ENCODE data around the gene AP2S1.
"Not testable (repeated sequence)": the region's sequence is repeated elsewhere in the genome, so short reads cannot be mapped to it uniquely, and the experiment has no call there.

Gene AP2S1

GRCh38 chr19:46809534-46810272, 40.9 kb downstream of the AP2S1 start:
- no peak overlapping the region for H3K4me2 ChIP-seq (ENCODE audit: low read length)

DNA sequence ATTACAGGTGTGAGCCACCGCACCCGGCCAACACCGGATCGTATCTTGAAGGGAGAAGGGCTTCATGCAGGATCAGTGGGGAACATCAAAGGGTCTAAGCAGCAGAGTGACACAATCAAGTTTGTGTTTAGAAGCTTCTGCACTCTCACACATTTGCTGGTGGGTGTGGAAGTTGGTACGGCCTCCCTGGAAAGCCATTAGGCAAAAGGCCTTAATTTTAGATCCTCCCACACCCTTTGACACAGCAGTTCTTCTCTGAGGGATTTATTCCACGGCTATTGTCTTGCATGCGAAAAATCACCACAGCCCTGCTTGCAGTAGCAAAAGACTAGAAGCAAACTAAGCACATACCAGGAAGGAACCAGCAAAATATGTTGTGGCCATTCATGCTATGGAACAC, 44.0 kb downstream of the AP2S1 start:
- no peaks in the 10 kb centered on the region for H3K27me3 ChIP-seq (ENCODE audit: low read depth, low read length)
- no peak overlapping the region for H3K27ac ChIP-seq (ENCODE audit: low read length)
- no peak for TF ChIP-seq CTCF (IDR thresholded peaks at IDR 0.05; ENCODE audit: low read depth, low read length)
- no peak for TF ChIP-seq EZH2phosphoT487 (IDR thresholded peaks at IDR 0.05; ENCODE audit: low read depth)
- no peak overlapping the region for H3K9ac ChIP-seq (ENCODE audit: low read length)
- no peaks in the 10 kb centered on the region for H4K20me1 ChIP-seq (ENCODE audit: insufficient read depth, low read length)
- no peaks in the 10 kb centered on the region for H3K36me3 ChIP-seq (replicated peaks; ENCODE audit: low read depth, low read length)
- H3K79me2 ChIP-seq (ENCODE audit: low read length), result no peaks in the 10 kb centered on the region
- no peak overlapping the region for H3K4me2 ChIP-seq (ENCODE audit: low read length)
- H3K4me1 ChIP-seq (ENCODE audit: low read length), result 0 out of 2 replicates have a peak, but pooled peaks cover 4% of the 10 kb centered on the region
- H2AFZ ChIP-seq (ENCODE audit: low read depth, low read length), result no peak overlapping the region
- H3K4me3 ChIP-seq (ENCODE audit: low read length), result no peak overlapping the region
- no peaks in the 10 kb centered on the region for H3K9me3 ChIP-seq (ENCODE audit: insufficient read depth, low read length)

More at GRCh38 chr19:46809534-46810272, 40.9 kb downstream of the AP2S1 start:
- Histone ChIP-seq H3K27ac (ENCODE audit: low read length) (no peak overlapping the region), H3K4me1 (ENCODE audit: low read length) (no peaks in the 10 kb centered on the region), H3K9ac (ENCODE audit: low read length) (no peak overlapping the region), H3K27me3 (ENCODE audit: low read depth, low read length) (no peaks in the 10 kb centered on the region), H2AFZ (ENCODE audit: low read depth, low read length) (no peak overlapping the region), H3K36me3 (replicated peaks; ENCODE audit: low read depth, low read length) (no peaks in the 10 kb centered on the region), H3K79me2 (ENCODE audit: low read length) (no peaks in the 10 kb centered on the region), H3K4me3 (ENCODE audit: low read length) (no peak overlapping the region), H4K20me1 (ENCODE audit: insufficient read depth, low read length) (no peaks in the 10 kb centered on the region), H3K9me3 (ENCODE audit: insufficient read depth, low read length) (no peaks in the 10 kb centered on the region)
- TF ChIP-seq CTCF (IDR thresholded peaks at IDR 0.05; ENCODE audit: low read depth, low read length) (no peak), EZH2phosphoT487 (IDR thresholded peaks at IDR 0.05; ENCODE audit: low read depth) (no peak)

DNA sequence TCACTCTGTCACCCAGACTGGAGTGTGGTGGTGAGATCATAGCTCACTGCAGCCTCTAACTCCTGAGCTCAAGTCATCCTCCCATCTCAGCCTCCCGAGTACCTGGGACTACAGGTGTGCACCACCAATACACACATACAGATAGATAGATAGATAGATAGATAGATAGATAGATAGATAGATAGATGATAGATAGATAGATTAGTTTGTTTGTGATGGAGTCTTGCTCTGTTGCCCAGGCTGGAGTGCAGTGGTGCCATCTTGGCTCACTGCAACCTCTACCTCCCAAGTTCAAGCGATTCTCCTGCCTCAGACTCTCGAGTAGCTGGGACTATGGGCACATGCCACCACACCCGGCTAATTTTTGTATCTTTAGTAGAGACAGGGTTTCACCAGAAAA, 46.2 kb downstream of the AP2S1 start:
- H3K9me3 ChIP-seq (ENCODE audit: insufficient read depth, low read length); H2AFZ ChIP-seq (ENCODE audit: low read depth, low read length); H3K4me1 ChIP-seq (ENCODE audit: low read length); H3K36me3 ChIP-seq (replicated peaks; ENCODE audit: low read depth, low read length); H4K20me1 ChIP-seq (ENCODE audit: insufficient read depth, low read length); H3K79me2 ChIP-seq (ENCODE audit: low read length); H3K27me3 ChIP-seq (ENCODE audit: low read depth, low read length); H3K27ac ChIP-seq (ENCODE audit: low read length); H3K4me2 ChIP-seq (ENCODE audit: low read length); H3K4me3 ChIP-seq (ENCODE audit: low read length); H3K9ac ChIP-seq (ENCODE audit: low read length): not testable (repeated sequence)

DNA sequence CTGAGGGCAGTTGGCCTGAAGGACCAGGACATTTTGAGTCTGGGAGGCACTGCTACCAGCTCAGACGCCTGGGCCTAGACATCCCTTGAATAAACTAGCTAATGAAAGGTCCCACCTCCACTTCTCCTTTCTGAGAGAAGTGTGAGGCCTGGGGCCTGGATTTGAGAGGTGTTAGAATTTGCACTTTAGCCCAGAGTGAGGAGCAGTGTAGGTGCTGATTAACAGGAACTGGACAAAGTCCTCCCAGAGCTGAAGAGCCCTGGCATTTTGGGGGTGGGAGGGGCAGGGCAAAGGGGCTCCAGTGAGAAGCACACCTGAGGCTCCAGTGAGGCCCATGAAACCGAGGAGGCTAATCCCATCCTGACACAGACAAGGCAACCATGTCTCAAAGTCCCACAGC, 47.1 kb downstream of the AP2S1 start:
- Histone ChIP-seq H3K4me2 (ENCODE audit: low read length) (no peak overlapping the region), H3K4me1 (ENCODE audit: low read length) (0 out of 2 replicates have a peak, but pooled peaks cover 4% of the 10 kb centered on the region), H3K9me3 (ENCODE audit: insufficient read depth, low read length) (no peaks in the 10 kb centered on the region)

More for the DNA sequence above, 47.1 kb downstream of the AP2S1 start:
- Histone ChIP-seq H3K36me3 (replicated peaks; ENCODE audit: low read depth, low read length) (no peaks in the 10 kb centered on the region), H3K4me3 (ENCODE audit: low read length) (no peak overlapping the region), H2AFZ (ENCODE audit: low read depth, low read length) (peak overlapping the region; percentile 23; the same call in 1 of the 2 replicates), H3K79me2 (ENCODE audit: low read length) (no peaks in the 10 kb centered on the region), H4K20me1 (ENCODE audit: insufficient read depth, low read length) (no peaks in the 10 kb centered on the region), H3K27ac (ENCODE audit: low read length) (no peak overlapping the region), H3K9ac (ENCODE audit: low read length) (no peak overlapping the region), H3K27me3 (ENCODE audit: low read depth, low read length) (no peaks in the 10 kb centered on the region)
- TF ChIP-seq EZH2phosphoT487 (IDR thresholded peaks at IDR 0.05; ENCODE audit: low read depth) (no peak), CTCF (IDR thresholded peaks at IDR 0.05; ENCODE audit: low read depth, low read length) (no peak)
